HL-60 (cell line): ENCODE results near the gene DHX29.

Experiments
- TF ChIP-seq, protein P1 (sequence below): IDR thresholded peaks from one replicate; pipeline ENCODE4 v1.5.1; 2011; ENCODE audit warnings: low read length, control low read depth, inconsistent platforms; ENCODE audit not compliant: insufficient read depth
- TF ChIP-seq, protein P2 (sequence below): IDR thresholded peaks from 2 replicates; pipeline ENCODE4 v1.6.1; 2012; ENCODE audit warnings: low read depth; ENCODE audit not compliant: insufficient replicate concordance

DNA sequence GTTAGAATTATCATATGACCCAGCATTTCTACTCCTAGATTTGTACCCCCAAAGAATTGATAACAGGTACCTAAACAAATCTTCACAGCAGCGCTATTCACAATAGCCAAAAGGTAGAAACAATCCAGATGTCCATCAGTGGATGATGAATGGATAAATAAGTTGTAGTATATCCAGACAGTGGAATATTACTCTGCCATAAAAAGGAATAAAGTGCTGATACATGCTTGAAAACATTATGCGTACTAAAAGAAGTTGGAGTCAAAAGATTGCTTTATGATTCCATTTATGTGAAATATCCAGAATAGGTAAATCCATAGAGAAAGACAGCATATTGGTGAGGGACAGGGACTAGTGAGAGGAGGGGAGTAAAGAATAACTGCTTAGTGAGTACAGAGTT, 26.3 kb upstream of the DHX29 start:
- TF ChIP-seq, protein P1, sequence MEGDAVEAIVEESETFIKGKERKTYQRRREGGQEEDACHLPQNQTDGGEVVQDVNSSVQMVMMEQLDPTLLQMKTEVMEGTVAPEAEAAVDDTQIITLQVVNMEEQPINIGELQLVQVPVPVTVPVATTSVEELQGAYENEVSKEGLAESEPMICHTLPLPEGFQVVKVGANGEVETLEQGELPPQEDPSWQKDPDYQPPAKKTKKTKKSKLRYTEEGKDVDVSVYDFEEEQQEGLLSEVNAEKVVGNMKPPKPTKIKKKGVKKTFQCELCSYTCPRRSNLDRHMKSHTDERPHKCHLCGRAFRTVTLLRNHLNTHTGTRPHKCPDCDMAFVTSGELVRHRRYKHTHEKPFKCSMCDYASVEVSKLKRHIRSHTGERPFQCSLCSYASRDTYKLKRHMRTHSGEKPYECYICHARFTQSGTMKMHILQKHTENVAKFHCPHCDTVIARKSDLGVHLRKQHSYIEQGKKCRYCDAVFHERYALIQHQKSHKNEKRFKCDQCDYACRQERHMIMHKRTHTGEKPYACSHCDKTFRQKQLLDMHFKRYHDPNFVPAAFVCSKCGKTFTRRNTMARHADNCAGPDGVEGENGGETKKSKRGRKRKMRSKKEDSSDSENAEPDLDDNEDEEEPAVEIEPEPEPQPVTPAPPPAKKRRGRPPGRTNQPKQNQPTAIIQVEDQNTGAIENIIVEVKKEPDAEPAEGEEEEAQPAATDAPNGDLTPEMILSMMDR: no peak
- TF ChIP-seq, protein P2, sequence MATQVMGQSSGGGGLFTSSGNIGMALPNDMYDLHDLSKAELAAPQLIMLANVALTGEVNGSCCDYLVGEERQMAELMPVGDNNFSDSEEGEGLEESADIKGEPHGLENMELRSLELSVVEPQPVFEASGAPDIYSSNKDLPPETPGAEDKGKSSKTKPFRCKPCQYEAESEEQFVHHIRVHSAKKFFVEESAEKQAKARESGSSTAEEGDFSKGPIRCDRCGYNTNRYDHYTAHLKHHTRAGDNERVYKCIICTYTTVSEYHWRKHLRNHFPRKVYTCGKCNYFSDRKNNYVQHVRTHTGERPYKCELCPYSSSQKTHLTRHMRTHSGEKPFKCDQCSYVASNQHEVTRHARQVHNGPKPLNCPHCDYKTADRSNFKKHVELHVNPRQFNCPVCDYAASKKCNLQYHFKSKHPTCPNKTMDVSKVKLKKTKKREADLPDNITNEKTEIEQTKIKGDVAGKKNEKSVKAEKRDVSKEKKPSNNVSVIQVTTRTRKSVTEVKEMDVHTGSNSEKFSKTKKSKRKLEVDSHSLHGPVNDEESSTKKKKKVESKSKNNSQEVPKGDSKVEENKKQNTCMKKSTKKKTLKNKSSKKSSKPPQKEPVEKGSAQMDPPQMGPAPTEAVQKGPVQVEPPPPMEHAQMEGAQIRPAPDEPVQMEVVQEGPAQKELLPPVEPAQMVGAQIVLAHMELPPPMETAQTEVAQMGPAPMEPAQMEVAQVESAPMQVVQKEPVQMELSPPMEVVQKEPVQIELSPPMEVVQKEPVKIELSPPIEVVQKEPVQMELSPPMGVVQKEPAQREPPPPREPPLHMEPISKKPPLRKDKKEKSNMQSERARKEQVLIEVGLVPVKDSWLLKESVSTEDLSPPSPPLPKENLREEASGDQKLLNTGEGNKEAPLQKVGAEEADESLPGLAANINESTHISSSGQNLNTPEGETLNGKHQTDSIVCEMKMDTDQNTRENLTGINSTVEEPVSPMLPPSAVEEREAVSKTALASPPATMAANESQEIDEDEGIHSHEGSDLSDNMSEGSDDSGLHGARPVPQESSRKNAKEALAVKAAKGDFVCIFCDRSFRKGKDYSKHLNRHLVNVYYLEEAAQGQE: no peak
